HG02678 (cell line): Measurements from ENCODE around the gene KIF16B.

Experiments used
- ATAC-seq: cut with Tn5 transposase; IDR thresholded peaks from one replicate; pipeline ENCODE4 v1.9.1; 2021; ENCODE audit warnings: mild to moderate bottlenecking, moderate library complexity; ENCODE audit not compliant: unreplicated experiment

The KIF16B gene

DNA sequence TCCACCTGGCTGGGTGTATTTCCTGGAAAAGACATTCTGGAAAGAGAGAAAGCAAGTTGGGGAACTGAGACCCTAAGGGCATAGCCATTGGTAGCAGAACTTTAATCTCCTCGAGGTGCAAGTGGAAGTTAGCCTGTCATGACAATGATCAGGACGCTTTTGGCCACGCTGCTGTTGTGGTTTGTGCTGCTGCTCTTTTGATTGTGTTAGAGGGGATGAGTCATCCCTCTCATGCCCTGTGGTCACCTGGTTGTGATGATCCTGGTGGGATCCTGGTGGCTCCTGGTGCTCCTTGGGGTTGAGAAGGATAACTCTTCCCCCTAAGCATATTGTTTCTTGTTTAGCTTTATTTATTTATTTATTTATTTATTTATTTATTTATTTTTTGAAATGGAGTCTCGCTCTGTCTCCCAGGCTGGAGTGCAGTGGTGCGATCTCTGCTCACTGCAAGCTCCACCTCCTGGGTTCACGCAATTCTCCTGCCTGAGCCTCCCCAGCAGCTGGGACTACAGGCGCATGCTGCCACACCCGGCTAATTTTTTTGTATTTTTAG is 350.3 kb downstream of the KIF16B start:
- no peak for ATAC-seq
